Gastroesophageal sphincter (tissue), 4 donors: ENCODE data around the gene LGR5. TPM values are rescaled to one million over a fixed set of nuclear protein-coding genes. Genes with fewer than 3 reads are reported as not detected.

Source experiments
- ATAC-seq: fragments of 150-250 bp; one replicate; pipeline ENCODE4 v1.9.1; 2016; ENCODE audit warnings: mild to moderate bottlenecking, moderate library complexity
- H3K27ac ChIP-seq, 4 donors: fragments of 200-600 bp; sonication (generic) in 3 of 4; 1 replicate in 3 of 4; 2 replicates in 1 of 4; pipeline ENCODE4 v1.5.1; 2016 to 2019
- H3K27me3 ChIP-seq: fragments of 200-600 bp; sonication (generic); one replicate; pipeline ENCODE4 v1.5.1; 2019
- H3K36me3 ChIP-seq, 2 donors: fragments of 200-600 bp; sonication (generic); one replicate each; pipeline ENCODE4 v1.5.1; 2019; ENCODE audit warnings: control low read depth in 1 of 2
- H3K4me1 ChIP-seq, 3 donors: fragments of 200-600 bp; sonication (generic); 1 replicate in 2 of 3; 2 replicates in 1 of 3; pipeline ENCODE4 v1.5.1; 2016 to 2019; ENCODE audit warnings: control low read depth in 2 of 3
- H3K4me3 ChIP-seq, 2 donors: fragments of 200-600 bp; sonication (generic); one replicate each; pipeline ENCODE4 v1.5.1; 2019; ENCODE audit warnings: mild to moderate bottlenecking in 1 of 2, moderate library complexity in 1 of 2
- H3K9me3 ChIP-seq, 3 donors: fragments of 200-600 bp; sonication (generic); one replicate each; pipeline ENCODE4 v1.5.1; 2017 to 2019; ENCODE audit warnings: control low read depth in 2 of 3
- EP300 ChIP-seq: sonication (generic); formaldehyde crosslinking; IDR thresholded peaks from one replicate; pipeline ENCODE4 v1.6.1; 2017; ENCODE audit warnings: antibody characterized with exemption, mild to moderate bottlenecking
- POLR2A ChIP-seq, 2 donors: fragments of 450-650 bp; IDR thresholded peaks; one replicate each; pipeline ENCODE4 v1.6.1; 2017; ENCODE audit warnings: antibody characterized with exemption in 2 of 2, mild to moderate bottlenecking in 2 of 2, moderate library complexity in 1 of 2
- POLR2AphosphoS5 ChIP-seq: sonication (generic); formaldehyde crosslinking; IDR thresholded peaks from one replicate; pipeline ENCODE4 v1.6.1; 2017; ENCODE audit warnings: antibody characterized with exemption
- WGBS, 2 donors: methylation state at CpG; one replicate each; pipeline ENCODE4 v1.1.5; 2018; ENCODE audit warnings: low coverage in 1 of 2; 5-methylcytosine and 5-hydroxymethylcytosine counted together
- total RNA-seq, 4 donors: library from RNA; depleted of rRNA; stranded (reverse); fragments of >200 nt; gene quantifications; one replicate each; pipeline ENCODE4 v1.1.0, GENCODE V29; 2016
- TF ChIP-seq, protein P1 (sequence below), 4 experiments: fragments of 200-600 bp in 2 of 4; fragments of 450-650 bp in 2 of 4; sonication (generic) in 1 of 4; IDR thresholded peaks; one replicate each; pipeline ENCODE4 v1.5.1; 2017 to 2019; ENCODE audit warnings: antibody characterized with exemption in 4 of 4, mild to moderate bottlenecking in 2 of 4, moderate library complexity in 2 of 4

LGR5 gene
- total RNA-seq, 4 donors from 2014 or later = 0.12 to 0.47 (median 0.40) TPM; not detected in 1

DNA sequence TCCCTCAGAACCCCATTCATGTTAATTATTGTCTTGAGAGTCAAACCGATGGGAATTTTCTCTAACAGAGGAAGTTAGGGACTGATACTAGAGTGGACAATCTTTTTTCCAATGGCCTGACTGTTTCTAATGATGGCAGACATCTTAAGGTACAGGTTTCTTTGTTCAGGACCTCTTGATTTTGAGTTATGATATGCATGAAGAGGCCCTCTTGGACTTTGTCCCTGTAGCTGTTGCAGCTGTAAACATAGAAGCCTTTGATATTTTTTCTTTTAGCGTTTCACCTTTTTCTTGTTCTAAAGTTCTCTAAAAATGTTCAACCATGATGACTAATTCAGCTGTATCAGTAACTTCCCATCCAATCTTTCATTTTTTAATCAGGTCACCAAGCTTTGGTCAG is 53.0 kb downstream of the LGR5 start:
- peaks cover 0 to 9% (median 0%) of the 10 kb centered on the region in 3 donors for H3K9me3 ChIP-seq
- TF ChIP-seq EP300 (no peak), POLR2A (IDR thresholded peaks at IDR 0.05) (no peak), POLR2AphosphoS5 (no peak)
- TF ChIP-seq, protein P1, sequence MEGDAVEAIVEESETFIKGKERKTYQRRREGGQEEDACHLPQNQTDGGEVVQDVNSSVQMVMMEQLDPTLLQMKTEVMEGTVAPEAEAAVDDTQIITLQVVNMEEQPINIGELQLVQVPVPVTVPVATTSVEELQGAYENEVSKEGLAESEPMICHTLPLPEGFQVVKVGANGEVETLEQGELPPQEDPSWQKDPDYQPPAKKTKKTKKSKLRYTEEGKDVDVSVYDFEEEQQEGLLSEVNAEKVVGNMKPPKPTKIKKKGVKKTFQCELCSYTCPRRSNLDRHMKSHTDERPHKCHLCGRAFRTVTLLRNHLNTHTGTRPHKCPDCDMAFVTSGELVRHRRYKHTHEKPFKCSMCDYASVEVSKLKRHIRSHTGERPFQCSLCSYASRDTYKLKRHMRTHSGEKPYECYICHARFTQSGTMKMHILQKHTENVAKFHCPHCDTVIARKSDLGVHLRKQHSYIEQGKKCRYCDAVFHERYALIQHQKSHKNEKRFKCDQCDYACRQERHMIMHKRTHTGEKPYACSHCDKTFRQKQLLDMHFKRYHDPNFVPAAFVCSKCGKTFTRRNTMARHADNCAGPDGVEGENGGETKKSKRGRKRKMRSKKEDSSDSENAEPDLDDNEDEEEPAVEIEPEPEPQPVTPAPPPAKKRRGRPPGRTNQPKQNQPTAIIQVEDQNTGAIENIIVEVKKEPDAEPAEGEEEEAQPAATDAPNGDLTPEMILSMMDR (IDR thresholded peaks at IDR 0.05) = no peak
- H3K36me3 ChIP-seq = no peaks in the 10 kb centered on the region
- 77 to 86% methylated on average over 2 of the region's 2 CpGs for WGBS, 2 donors
- no peaks in the 10 kb centered on the region for H3K27me3 ChIP-seq
- no peak overlapping the region for H3K27ac ChIP-seq
- no peak for ATAC-seq
- no peak overlapping the region for H3K4me3 ChIP-seq
- H3K4me1 ChIP-seq = no peaks in the 10 kb centered on the region

DNA sequence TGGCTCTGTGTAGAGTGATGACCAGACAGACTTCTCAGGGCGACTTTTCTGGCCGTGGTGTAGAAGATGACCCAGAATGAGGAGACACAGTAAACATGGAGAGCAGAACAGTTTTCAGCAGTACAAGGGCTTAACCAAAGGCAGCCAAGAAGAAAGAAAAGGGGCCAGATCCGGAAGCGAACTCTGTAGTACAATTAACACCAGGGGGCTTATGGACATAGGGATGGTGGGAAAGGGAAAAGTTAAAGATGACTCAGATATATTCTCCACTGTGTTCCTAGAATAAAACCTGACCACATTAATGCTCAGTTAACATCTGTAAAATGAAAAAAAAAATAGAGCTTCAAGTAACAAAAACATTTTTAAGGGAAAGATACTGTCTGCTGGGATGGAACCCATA is 60.2 kb downstream of the LGR5 start:
- H3K4me1 ChIP-seq = no peaks in the 10 kb centered on the region
- H3K4me3 ChIP-seq = no peak overlapping the region

DNA sequence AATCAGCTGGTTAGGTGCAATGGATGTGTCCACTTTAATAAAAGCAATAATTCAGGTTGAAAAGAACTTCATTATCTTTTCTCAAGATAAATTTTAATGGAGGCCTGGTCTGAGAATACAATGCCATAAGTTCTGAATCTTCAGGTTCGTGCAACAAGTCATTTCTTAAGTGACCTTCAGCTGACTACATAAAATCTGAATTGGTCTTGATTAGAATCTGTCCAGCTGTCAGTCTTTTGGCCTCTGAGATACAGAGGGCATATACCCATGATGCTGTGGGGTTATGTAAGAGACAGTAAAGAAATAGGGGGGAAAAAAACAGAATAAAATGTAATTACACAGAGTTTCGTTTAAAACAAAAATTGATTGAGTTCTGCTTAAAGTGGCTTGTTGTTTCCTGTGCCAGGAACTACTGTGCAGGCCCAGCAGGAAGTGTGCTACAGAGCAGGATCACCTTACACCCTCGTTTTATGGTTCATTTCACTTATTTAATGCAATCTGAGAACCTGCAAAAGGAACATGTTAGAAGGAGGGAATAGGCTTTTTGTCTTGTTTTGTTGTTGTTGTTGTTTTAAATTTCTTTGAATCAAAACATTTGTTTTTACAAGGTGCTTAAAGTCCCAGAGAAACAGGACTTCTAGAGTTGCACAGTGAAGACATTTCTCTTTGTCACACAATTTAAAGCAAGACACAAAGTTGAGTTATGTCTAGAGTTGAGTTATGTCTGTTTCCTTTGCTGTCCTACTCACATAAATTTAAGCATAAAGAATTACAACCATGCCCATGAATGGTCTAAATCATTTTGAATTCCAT is 64.2 kb downstream of the LGR5 start:
- no peak overlapping the region for H3K4me3 ChIP-seq
- no peak for TF ChIP-seq POLR2AphosphoS5
- TF ChIP-seq, protein P1 (IDR thresholded peaks at IDR 0.05) = no peak
- no peak for TF ChIP-seq POLR2A (IDR thresholded peaks at IDR 0.05)
- no peak for TF ChIP-seq EP300
- no peaks in the 10 kb centered on the region for H3K4me1 ChIP-seq
- no peak overlapping the region for H3K27ac ChIP-seq
- H3K36me3 ChIP-seq = no peaks in the 10 kb centered on the region
- no peak for ATAC-seq
- H3K9me3 ChIP-seq = no peaks in the 10 kb centered on the region
- no peaks in the 10 kb centered on the region for H3K27me3 ChIP-seq
- WGBS, 2 donors = 35% methylated on average over 3 of the region's 3 CpGs

More for the DNA sequence above, 60.2 kb downstream of the LGR5 start:
- no peak overlapping the region for H3K27ac ChIP-seq
- WGBS, 2 donors = 72% methylated on average over 3 of the region's 4 CpGs; no CpG with 5 or more reads in 1 of the 2 donors
- H3K36me3 ChIP-seq = no peaks in the 10 kb centered on the region
- peaks cover 0 to 6% (median 0%) of the 10 kb centered on the region in 3 donors for H3K9me3 ChIP-seq
- no peak for ATAC-seq
- no peaks in the 10 kb centered on the region for H3K27me3 ChIP-seq
- TF ChIP-seq POLR2AphosphoS5 (no peak), EP300 (no peak), POLR2A (IDR thresholded peaks at IDR 0.05) (no peak)
- TF ChIP-seq, protein P1 (IDR thresholded peaks at IDR 0.05) = no peak

DNA sequence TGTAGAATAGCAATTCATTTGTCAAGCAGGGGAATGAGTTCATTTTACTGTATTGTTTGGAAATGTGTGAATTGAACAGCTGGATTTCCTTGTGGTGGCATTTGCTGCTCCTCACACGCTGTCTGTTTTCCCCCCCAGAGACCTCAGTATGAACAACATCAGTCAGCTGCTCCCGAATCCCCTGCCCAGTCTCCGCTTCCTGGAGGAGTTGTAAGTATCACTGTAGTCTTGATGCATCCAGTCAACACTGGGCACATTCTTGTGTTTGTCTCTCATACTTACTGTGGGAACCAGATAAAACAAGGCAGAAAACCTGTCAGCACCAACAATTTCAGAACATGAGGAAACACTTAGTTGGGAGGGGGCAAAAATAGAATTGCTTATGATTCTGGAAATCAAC is 64.9 kb downstream of the LGR5 start:
- 0 to 39% methylated on average over 1 to 3 of the region's 3 CpGs for WGBS, 2 donors
- Histone ChIP-seq H3K36me3 (no peaks in the 10 kb centered on the region), H3K9me3 (no peaks in the 10 kb centered on the region), H3K4me1 (no peaks in the 10 kb centered on the region), H3K27ac (no peak overlapping the region), H3K4me3 (no peak overlapping the region), H3K27me3 (no peaks in the 10 kb centered on the region)
- ATAC-seq = no peak
- TF ChIP-seq EP300 = no peak
- TF ChIP-seq, protein P1 (IDR thresholded peaks at IDR 0.05) = no peak

DNA sequence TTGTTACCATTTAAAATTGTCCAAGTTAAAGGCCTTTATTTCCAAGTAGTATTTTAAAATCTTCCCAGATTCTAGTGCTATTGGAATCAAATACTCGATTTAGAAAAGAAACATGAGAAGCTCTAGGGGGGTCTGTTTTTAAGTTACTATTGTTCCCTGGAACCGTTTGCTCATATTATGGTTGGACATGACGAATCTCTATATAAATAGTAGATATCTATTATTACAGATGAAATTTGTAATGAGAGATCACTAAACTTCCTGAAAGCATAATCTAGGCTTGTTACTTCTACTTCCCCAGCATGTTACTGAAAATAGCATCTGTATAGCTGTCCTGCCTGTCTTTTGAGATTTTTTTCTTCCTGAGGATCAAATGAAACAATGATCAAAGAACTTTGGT is 70.1 kb downstream of the LGR5 start:
- TF ChIP-seq EP300 (no peak), POLR2AphosphoS5 (no peak), POLR2A (IDR thresholded peaks at IDR 0.05) (no peak)
- TF ChIP-seq, protein P1 (IDR thresholded peaks at IDR 0.05) = no peak
- no peaks in the 10 kb centered on the region for H3K9me3 ChIP-seq
- no peak overlapping the region for H3K4me3 ChIP-seq
- no peak overlapping the region for H3K27ac ChIP-seq
- no peak for ATAC-seq
- H3K27me3 ChIP-seq = peaks cover 4% of the 10 kb centered on the region
- no peaks in the 10 kb centered on the region for H3K4me1 ChIP-seq
- no peaks in the 10 kb centered on the region for H3K36me3 ChIP-seq
- WGBS, 2 donors = 54 to 59% methylated on average over 3 of the region's 3 CpGs
